Suppressor macrophage (primary cell): Measurements from ENCODE around the gene GPR25.

Experiments
- DNase-seq, 4 experiments: peaks; one replicate each; pipeline ENCODE4 v3.0.0-alpha.2; 2020 to 2022

GPR25 gene

DNA sequence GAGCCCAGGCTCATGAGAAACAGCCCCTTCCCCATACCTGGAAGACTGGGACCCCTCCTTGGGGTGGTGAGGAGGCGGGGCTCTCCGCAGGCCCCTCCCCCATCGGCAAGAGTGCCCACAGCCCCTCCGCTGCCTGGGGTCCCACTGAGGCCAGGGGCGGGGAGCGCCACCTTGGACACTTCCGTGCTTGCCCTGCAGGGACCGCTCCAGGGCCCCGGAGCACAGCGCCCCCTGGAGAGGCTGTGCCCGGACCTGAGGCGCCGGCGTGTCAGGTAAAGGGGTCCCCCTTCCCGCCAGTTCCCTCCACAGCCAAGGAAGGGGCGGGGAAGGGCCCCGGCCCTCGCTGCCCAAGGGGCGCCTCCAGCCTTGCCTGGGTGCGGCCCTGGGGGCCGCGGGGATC, 43.4 kb downstream of the GPR25 start:
- DNase-seq: no peak

DNA sequence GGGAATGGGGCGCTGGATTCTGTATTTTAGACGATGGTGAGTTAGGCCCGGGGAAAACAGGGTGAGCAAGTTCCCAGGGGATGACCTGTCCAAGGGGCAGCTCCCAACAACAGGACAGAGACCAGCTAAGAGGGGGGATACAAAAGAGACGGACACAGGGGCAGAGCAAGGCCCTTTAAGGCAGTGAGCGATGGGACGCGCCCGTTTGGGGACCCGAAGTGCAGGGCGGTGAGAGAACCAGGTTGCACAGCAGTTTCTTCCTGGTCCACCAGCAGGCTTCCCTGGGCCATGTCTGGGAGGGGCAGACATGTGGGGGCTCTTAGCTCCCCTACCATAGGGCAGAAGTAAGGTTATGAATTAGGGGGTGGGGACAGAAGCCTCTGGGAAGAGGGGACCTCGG, 43.9 kb downstream of the GPR25 start:
- no peak for DNase-seq

DNA sequence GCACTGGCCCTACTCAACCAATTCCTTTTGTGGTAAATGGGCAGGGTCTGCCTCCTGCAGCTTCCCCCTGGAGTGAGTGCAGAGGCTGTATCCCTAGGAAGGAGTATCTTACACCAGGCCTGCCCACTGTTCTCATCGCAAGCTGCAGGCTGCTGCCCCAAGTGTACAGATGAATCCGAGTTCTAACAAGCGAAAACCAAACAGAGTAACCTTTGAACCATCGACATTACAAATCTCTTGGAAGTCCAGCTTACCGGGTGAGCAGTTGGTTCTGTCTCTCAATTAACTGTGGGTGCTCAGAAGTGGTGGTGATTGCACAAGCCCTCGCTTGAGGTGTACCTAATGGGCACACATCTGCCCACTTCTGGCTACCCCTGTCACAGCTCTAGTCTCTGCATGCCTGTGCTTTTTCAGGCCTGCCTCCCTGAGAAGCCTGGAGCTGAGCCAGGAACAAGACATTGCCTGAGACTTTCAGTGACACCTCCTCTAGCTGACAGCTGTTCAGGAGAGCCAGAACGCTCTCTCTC, 44.6 kb downstream of the GPR25 start:
- DNase-seq: no peak

DNA sequence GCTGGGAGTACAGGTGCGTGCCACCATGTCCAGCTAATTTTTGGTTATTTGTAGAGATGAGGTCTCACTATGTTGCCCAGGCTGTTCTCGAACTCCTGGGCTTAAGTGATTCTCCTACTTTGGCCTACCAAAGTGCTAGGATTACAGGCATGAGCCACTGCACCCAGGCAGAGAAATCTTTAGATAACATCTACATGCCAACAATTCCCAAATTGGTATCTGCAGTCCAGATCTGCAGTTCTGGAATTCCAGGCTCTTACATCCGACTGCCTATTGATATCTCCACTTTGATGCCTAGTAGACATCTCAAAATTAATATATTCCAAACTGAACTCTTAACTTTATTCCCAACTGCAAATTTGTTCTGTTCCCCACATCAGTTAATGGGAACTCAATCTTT, 45.2 kb downstream of the GPR25 start:
- no peak for DNase-seq

DNA sequence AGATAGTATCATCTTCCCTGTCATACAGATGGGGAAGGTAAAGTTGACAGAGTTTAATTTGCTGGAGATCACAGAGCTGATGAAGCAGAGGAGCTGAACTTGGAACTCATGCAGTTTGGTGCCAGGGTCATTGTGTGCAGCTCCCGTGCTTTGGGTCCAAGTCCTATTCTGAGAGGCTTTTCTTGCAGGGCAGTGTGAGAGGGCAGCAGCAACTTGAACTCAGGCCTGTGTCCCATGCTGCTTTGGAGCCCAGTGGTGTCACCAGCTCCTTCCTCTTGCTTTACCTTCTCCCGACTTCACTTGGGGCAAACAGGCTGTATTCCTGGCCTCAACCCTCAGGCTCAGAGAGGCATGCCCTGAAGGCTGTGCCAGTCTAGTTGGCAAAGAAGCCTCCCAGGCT, 46.6 kb downstream of the GPR25 start:
- no peak for DNase-seq

DNA sequence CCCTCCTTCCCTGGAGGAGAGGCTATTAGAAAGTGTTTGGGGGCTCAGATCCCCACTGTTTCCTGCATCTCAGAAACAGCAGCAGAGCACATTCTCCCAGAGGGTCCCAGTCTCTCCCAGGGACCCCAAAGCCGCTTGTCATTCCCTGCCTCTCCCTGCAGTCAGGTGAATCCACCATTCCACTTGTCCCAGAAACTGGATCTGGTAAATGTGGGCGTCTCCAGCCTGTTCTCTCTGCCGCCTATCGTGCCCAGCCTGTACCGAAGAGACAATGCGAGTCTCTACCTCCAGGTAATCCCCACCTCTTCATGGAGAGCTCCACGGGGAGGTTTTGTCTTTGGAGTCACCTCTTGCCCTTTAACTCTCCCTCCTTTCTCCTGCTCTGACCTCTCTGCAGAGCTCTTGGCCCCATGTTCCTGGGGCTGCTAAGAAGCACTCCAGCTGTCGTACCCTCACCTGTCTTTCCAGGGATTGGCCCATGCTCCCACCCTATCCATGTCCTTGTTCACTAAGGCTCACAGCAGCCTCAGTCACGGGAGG, 48.9 kb downstream of the GPR25 start:
- no peak for DNase-seq

DNA sequence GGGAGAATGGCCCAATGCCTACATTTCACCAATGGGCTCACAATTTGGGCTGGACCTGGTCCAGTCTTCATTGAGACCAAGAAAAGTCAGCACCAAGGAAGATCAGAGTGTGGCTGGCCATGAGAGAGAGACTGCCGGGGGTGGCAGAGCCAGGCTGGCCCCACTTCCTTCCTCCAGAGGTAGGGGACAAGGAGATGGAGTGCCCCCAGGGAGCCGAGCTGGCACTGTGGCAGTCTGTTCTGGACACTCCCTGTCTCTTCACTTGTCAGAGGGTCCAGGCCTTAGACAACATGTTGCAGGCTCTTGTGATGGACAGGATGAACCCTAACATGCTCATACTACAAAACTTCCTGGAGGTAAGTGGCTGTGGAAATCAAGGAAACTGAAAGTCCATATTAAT, 49.6 kb downstream of the GPR25 start:
- no peak for DNase-seq

DNA sequence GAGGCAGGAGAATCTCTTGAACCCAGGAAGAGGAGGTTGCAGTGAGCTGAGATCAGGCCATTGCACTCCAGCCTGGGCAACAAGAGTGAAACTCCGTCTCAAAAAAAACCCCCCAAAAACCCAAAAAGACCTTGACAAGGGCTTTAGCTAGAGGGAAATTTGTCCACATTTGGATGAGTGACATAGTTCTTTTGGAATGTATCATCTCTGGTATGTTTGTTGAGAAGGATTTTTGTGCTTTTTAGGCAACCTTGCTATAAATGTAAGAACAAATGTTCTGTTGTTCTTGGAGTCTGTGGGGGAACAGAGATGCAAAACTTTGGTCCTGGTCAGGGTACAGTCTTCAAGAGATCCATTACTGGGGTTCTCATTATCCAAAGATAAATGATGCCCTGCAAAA, 50.8 kb downstream of the GPR25 start:
- no peak for DNase-seq
